ENCODE data around the gene STOML3. TPM values are rescaled to one million over a fixed set of nuclear protein-coding genes. Genes with fewer than 3 reads are reported as not detected.

The STOML3 gene
- total RNA-seq, 4 donors from 2014 or later = 0.27 to 0.35 (median 0.29) TPM; not detected in 1

GRCh38 chr13:38970380-38971051 lies 20.1 kb downstream of the STOML3 start:
- Histone ChIP-seq H3K4me3 (no peak overlapping the region), H3K27me3 (no peaks in the 10 kb centered on the region), H3K9me3 (no peaks in the 10 kb centered on the region), H3K27ac (no peak overlapping the region), H3K36me3 (no peaks in the 10 kb centered on the region), H3K4me1 (no peaks in the 10 kb centered on the region)
- DNase-seq = no peak
- TF ChIP-seq POLR2A (IDR thresholded peaks at IDR 0.05) = no peak
- TF ChIP-seq, protein P1, sequence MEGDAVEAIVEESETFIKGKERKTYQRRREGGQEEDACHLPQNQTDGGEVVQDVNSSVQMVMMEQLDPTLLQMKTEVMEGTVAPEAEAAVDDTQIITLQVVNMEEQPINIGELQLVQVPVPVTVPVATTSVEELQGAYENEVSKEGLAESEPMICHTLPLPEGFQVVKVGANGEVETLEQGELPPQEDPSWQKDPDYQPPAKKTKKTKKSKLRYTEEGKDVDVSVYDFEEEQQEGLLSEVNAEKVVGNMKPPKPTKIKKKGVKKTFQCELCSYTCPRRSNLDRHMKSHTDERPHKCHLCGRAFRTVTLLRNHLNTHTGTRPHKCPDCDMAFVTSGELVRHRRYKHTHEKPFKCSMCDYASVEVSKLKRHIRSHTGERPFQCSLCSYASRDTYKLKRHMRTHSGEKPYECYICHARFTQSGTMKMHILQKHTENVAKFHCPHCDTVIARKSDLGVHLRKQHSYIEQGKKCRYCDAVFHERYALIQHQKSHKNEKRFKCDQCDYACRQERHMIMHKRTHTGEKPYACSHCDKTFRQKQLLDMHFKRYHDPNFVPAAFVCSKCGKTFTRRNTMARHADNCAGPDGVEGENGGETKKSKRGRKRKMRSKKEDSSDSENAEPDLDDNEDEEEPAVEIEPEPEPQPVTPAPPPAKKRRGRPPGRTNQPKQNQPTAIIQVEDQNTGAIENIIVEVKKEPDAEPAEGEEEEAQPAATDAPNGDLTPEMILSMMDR (IDR thresholded peaks at IDR 0.05) = no peak
- intact Hi-C loops (cut with DNase I; ENCODE audit: low total_unique reads) = no loop called here

- H3K27me3 ChIP-seq = no peaks in the 10 kb centered on the region
- no peak for TF ChIP-seq POLR2A (IDR thresholded peaks at IDR 0.05)
- TF ChIP-seq, protein P1 (IDR thresholded peaks at IDR 0.05) = no peak
- intact Hi-C loops (cut with DNase I; ENCODE audit: low total_unique reads) = no loop called here
- DNase-seq = no peak
- no peaks in the 10 kb centered on the region for H3K36me3 ChIP-seq
- H3K4me1 ChIP-seq = no peaks in the 10 kb centered on the region
- no peaks in the 10 kb centered on the region for H3K9me3 ChIP-seq
- no peak overlapping the region for H3K27ac ChIP-seq
- no peak overlapping the region for H3K4me3 ChIP-seq
Measured at GRCh38 chr13:38969187-38969586, 21.4 kb downstream of the STOML3 start.

DNA sequence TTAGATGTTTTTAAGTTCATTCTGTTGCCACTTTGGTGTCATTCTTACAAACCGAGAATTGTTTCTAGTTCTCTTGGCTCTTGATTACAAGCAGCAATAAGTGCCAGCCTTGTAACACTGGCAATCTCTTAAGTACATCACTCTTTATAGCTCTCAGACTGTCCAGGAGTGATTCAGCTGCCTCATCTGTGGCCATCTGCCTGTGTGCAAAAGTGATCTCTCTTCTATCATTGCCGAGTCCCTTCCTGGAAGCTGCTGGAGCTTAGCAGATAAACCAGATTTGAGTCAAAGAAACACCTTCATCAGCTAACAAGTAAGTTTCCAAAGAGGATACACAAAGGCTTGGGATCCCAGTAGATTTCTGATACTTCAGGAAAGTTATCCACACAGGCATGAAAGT lies 23.2 kb downstream of the STOML3 start:
- TF ChIP-seq POLR2A (IDR thresholded peaks at IDR 0.05) = no peak
- TF ChIP-seq, protein P1 (IDR thresholded peaks at IDR 0.05) = no peak
- Histone ChIP-seq H3K36me3 (no peaks in the 10 kb centered on the region), H3K4me1 (no peaks in the 10 kb centered on the region), H3K4me3 (no peak overlapping the region), H3K9me3 (no peaks in the 10 kb centered on the region), H3K27ac (no peak overlapping the region), H3K27me3 (no peaks in the 10 kb centered on the region)
- DNase-seq = no peak
- intact Hi-C loops (cut with DNase I; ENCODE audit: low total_unique reads) = no loop called here

- H3K9me3 ChIP-seq = no peaks in the 10 kb centered on the region
- TF ChIP-seq, protein P1 (IDR thresholded peaks at IDR 0.05) = no peak
- no peak for TF ChIP-seq POLR2A (IDR thresholded peaks at IDR 0.05)
- H3K27ac ChIP-seq = no peak overlapping the region
- H3K4me3 ChIP-seq = no peak overlapping the region
- H3K36me3 ChIP-seq = no peaks in the 10 kb centered on the region
- no peaks in the 10 kb centered on the region for H3K27me3 ChIP-seq
- DNase-seq = no peak
- H3K4me1 ChIP-seq = no peaks in the 10 kb centered on the region
- intact Hi-C loops (cut with DNase I; ENCODE audit: low total_unique reads) = no loop called here
Measured at GRCh38 chr13:38965281-38965680, 25.4 kb downstream of the STOML3 start.

- H3K27me3 ChIP-seq = no peaks in the 10 kb centered on the region
- no peak for DNase-seq
- intact Hi-C loops (cut with DNase I; ENCODE audit: low total_unique reads) = no loop called here
- H3K4me1 ChIP-seq = no peaks in the 10 kb centered on the region
- H3K9me3 ChIP-seq = no peaks in the 10 kb centered on the region
- no peak overlapping the region for H3K27ac ChIP-seq
- no peak for TF ChIP-seq POLR2A (IDR thresholded peaks at IDR 0.05)
- TF ChIP-seq, protein P1 (IDR thresholded peaks at IDR 0.05) = no peak
- H3K4me3 ChIP-seq = no peak overlapping the region
- H3K36me3 ChIP-seq = no peaks in the 10 kb centered on the region
Measured at GRCh38 chr13:38960175-38960574, 30.5 kb downstream of the STOML3 start.
